Measurements from ENCODE around the gene VLDLR.

The VLDLR gene

DNA sequence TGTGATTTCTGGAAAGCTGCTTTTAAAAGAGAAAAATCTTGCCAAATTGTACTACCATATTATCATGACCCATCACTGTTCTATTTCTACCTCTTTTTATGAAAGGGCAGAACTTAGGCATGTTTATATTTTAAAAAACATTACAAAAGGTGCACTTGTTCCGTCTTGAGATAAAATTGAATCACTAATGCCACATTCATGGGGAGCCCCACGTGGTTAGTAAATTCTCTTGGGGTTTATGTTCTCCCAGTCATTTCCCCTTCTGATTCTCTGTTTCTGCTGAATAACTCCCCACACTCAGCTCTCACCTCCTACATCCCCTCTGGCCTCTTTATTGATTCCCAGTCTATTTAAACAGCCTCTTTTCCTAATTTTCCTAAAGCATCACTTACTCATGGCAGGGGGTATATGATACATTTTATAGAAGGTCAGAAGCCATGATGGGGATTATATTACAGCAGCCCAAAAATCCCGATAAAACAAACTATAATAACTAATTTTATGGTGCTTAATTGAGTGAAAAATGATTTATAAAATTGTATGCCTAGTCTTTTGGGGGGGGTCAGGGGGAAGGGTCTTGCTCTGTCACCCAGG is 19.7 kb upstream of the VLDLR start:
- H3K4me3 ChIP-seq (ENCODE audit: low read length) = no peak overlapping the region
- DNase-seq (ENCODE audit: low read depth, low spot score) = no peak
- H3K4me1 ChIP-seq (ENCODE audit: control insufficient read depth, insufficient read depth, low read length) = no peaks in the 10 kb centered on the region
- H3K27ac ChIP-seq (ENCODE audit: low read length) = no peak overlapping the region
- no CpG with 5 or more reads among the region's 3 CpGs for WGBS (ENCODE audit: insufficient coverage, insufficient read length)
- no peaks in the 10 kb centered on the region for H3K9me3 ChIP-seq (ENCODE audit: control insufficient read depth, insufficient read depth, low read length)
- H3K36me3 ChIP-seq (ENCODE audit: control insufficient read depth, insufficient read depth, low read length) = no peaks in the 10 kb centered on the region
- H3K27me3 ChIP-seq (ENCODE audit: control insufficient read depth, insufficient read depth, low read length) = no peaks in the 10 kb centered on the region

DNA sequence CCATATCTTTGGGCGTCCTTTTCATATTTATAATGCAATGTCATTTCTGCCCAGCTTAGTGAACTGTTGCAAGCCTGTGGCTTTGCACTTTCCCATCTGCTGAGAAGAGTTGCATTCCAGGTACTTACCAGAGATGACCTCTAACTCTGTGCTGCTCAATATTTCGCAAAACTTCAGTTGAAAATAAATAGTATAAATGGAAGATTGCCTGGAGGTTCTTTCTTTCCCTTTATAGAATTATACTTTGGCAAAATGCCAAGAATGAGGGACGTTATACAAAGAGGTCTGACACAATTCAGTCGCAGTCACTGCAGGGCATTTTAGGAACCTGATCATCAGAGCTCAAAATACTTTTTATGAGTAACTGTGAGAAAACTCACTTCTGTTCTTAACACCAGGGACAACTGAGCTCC is 18.9 kb upstream of the VLDLR start:
- no peaks in the 10 kb centered on the region for H3K4me1 ChIP-seq (ENCODE audit: control insufficient read depth, insufficient read depth, low read length)
- no peaks in the 10 kb centered on the region for H3K9me3 ChIP-seq (ENCODE audit: control insufficient read depth, insufficient read depth, low read length)
- H3K27me3 ChIP-seq (ENCODE audit: control insufficient read depth, insufficient read depth, low read length) = no peaks in the 10 kb centered on the region
- WGBS (ENCODE audit: insufficient coverage, insufficient read length) = no CpG with 5 or more reads among the region's 4 CpGs
- H3K36me3 ChIP-seq (ENCODE audit: control insufficient read depth, insufficient read depth, low read length) = no peaks in the 10 kb centered on the region
- no peak overlapping the region for H3K4me3 ChIP-seq (ENCODE audit: low read length)
- DNase-seq (ENCODE audit: low read depth, low spot score) = no peak
- no peak overlapping the region for H3K27ac ChIP-seq (ENCODE audit: low read length)

DNA sequence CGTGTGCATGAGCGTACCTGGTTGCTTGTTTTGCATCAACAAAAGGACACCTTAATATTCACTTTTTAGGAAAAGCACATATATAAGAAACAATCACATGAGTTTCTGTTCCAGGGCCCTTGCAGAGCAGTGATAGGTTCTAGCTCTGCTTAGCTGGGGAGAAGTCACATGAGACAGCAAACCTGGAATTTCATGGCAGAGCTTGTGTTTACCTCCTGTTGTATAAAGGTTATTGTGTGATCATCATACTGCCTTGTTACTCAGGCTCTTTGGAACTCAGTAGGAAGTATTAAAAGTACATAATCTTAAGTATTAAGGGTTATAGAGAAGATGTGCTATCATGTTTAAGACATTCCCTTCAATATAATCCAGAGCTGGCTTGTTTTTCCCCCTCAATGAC is 18.0 kb upstream of the VLDLR start:
- H3K27me3 ChIP-seq (ENCODE audit: control insufficient read depth, insufficient read depth, low read length) = no peaks in the 10 kb centered on the region
- no peak overlapping the region for H3K4me3 ChIP-seq (ENCODE audit: low read length)
- no peaks in the 10 kb centered on the region for H3K9me3 ChIP-seq (ENCODE audit: control insufficient read depth, insufficient read depth, low read length)
- no peaks in the 10 kb centered on the region for H3K4me1 ChIP-seq (ENCODE audit: control insufficient read depth, insufficient read depth, low read length)
- WGBS (ENCODE audit: insufficient coverage, insufficient read length) = no CpG with 5 or more reads among the region's 2 CpGs
- no peak overlapping the region for H3K27ac ChIP-seq (ENCODE audit: low read length)
- no peaks in the 10 kb centered on the region for H3K36me3 ChIP-seq (ENCODE audit: control insufficient read depth, insufficient read depth, low read length)
- DNase-seq (ENCODE audit: low read depth, low spot score) = no peak

DNA sequence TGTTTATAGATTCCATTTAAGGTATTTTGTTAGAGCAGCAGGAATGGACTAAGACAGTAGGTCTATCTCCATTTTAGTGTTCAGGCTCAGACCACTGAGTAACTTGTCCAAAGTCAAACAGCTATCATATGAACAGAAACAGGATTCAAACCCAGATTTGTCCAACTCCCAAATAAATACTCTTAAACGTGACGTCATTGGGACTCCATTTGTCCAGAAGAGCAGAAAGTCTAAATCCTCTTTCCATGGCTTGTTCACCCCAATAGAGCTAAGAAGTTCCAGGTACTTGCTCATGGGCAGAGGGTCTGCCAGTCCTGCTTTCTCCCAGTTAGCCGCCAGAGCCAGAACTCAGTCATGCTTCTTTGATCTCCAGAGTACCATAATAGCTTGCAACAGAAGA is 16.3 kb upstream of the VLDLR start:
- H3K27ac ChIP-seq (ENCODE audit: low read length) = no peak overlapping the region
- no peaks in the 10 kb centered on the region for H3K36me3 ChIP-seq (ENCODE audit: control insufficient read depth, insufficient read depth, low read length)
- H3K27me3 ChIP-seq (ENCODE audit: control insufficient read depth, insufficient read depth, low read length) = no peaks in the 10 kb centered on the region
- no peak overlapping the region for H3K4me3 ChIP-seq (ENCODE audit: low read length)
- no CpG with 5 or more reads among the region's 3 CpGs for WGBS (ENCODE audit: insufficient coverage, insufficient read length)
- no peaks in the 10 kb centered on the region for H3K9me3 ChIP-seq (ENCODE audit: control insufficient read depth, insufficient read depth, low read length)
- no peaks in the 10 kb centered on the region for H3K4me1 ChIP-seq (ENCODE audit: control insufficient read depth, insufficient read depth, low read length)
- no peak for DNase-seq (ENCODE audit: low read depth, low spot score)

DNA sequence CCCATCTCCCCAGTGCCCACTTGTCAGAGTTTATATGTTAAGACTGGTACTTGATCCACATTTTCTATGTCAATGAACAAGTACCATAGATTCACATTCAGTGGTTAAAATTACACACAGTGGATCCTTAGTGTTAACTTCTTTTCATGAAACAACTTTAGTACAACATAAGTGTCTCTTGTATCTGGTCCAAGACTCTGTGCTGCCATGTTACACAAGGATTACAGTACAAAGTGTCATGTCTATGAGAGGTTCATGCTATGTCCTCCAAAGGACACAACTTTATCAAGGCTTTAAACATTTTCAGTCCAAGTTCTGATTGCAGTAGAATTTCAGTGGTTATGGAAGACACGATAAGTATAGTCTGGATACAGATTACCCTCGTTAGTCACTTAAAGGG is 13.3 kb upstream of the VLDLR start:
- no peak for DNase-seq (ENCODE audit: low read depth, low spot score)
- H3K36me3 ChIP-seq (ENCODE audit: control insufficient read depth, insufficient read depth, low read length) = no peaks in the 10 kb centered on the region
- no peaks in the 10 kb centered on the region for H3K4me1 ChIP-seq (ENCODE audit: control insufficient read depth, insufficient read depth, low read length)
- no peaks in the 10 kb centered on the region for H3K9me3 ChIP-seq (ENCODE audit: control insufficient read depth, insufficient read depth, low read length)
- no peak overlapping the region for H3K4me3 ChIP-seq (ENCODE audit: low read length)
- H3K27ac ChIP-seq (ENCODE audit: low read length) = no peak overlapping the region
- no CpG with 5 or more reads among the region's 2 CpGs for WGBS (ENCODE audit: insufficient coverage, insufficient read length)
- H3K27me3 ChIP-seq (ENCODE audit: control insufficient read depth, insufficient read depth, low read length) = no peaks in the 10 kb centered on the region

DNA sequence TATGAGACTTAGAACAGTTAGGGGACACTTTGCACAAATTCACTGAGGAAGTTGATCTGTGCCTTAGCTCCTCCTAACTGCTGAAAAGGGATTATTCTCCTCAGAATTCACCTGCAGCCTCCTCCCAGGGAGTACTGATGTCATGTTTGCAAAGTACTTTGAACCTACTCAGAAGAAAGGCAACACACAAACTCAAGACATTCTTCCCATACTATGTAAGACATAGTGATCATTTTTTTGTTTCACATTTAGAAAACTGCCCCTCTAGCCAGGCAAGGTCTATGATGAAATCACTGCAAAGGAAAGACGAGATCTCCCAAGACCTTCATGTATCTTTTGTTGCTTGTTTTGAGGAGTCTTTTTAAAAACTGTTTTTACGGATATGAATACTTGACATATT is 10.6 kb upstream of the VLDLR start:
- no peak overlapping the region for H3K4me3 ChIP-seq (ENCODE audit: low read length)
- WGBS (ENCODE audit: insufficient coverage, insufficient read length) = no CpG with 5 or more reads among the region's 2 CpGs
- no peaks in the 10 kb centered on the region for H3K27me3 ChIP-seq (ENCODE audit: control insufficient read depth, insufficient read depth, low read length)
- H3K27ac ChIP-seq (ENCODE audit: low read length) = no peak overlapping the region
- H3K4me1 ChIP-seq (ENCODE audit: control insufficient read depth, insufficient read depth, low read length) = no peaks in the 10 kb centered on the region
- no peaks in the 10 kb centered on the region for H3K9me3 ChIP-seq (ENCODE audit: control insufficient read depth, insufficient read depth, low read length)
- DNase-seq (ENCODE audit: low read depth, low spot score) = no peak
- H3K36me3 ChIP-seq (ENCODE audit: control insufficient read depth, insufficient read depth, low read length) = no peaks in the 10 kb centered on the region

DNA sequence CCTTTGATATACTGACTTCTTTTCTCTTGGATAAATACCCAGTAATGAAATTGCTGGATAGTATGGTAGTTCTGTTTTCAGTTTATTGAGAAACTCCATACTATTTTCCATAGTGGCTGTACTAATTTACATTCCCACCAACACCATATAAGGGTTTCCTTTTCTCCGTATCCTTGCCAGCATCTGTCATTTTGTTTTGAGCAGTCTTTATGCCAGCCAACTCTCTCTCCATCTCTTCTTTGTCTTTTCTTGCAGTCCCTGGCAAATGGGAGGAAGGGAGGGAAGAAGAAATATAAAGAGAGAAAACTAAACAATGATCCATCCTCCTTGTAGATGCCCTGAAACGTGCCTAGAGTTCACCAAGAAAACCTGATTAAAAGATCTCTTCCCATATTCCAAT is 9.6 kb upstream of the VLDLR start:
- no peaks in the 10 kb centered on the region for H3K36me3 ChIP-seq (ENCODE audit: control insufficient read depth, insufficient read depth, low read length)
- no peaks in the 10 kb centered on the region for H3K4me1 ChIP-seq (ENCODE audit: control insufficient read depth, insufficient read depth, low read length)
- H3K27me3 ChIP-seq (ENCODE audit: control insufficient read depth, insufficient read depth, low read length) = no peaks in the 10 kb centered on the region
- no peak overlapping the region for H3K27ac ChIP-seq (ENCODE audit: low read length)
- no peak overlapping the region for H3K4me3 ChIP-seq (ENCODE audit: low read length)
- WGBS (ENCODE audit: insufficient coverage, insufficient read length) = no CpG with 5 or more reads among the region's 2 CpGs
- H3K9me3 ChIP-seq (ENCODE audit: control insufficient read depth, insufficient read depth, low read length) = no peaks in the 10 kb centered on the region
- DNase-seq (ENCODE audit: low read depth, low spot score) = no peak

DNA sequence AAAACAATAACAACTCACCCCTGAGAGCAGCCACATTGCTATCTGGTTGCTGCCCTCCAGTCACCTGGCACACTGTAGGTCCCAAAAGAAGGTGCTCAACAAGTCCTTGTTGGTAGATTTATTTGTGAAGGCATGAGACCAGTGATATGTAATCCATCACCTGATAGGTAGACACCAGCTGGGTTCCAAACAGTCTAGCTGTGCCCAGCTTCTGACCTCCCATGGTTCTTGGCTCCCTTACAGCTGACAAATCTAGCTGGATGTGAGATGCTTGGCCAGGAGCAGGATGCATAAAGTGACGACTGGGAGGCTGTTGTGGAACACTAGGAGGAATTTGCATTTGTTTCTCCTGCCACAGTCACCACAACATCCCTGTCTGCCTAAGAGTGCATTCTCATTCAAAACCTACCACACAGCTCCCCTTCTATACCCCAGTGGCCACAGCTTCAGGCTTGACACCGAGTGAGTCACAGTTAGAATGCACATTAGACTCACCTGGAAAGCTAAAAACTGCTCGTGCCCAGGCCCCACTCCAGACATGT is 7.8 kb upstream of the VLDLR start:
- Histone ChIP-seq H3K27ac (ENCODE audit: low read length) (no peak overlapping the region), H3K9me3 (ENCODE audit: control insufficient read depth, insufficient read depth, low read length) (no peaks in the 10 kb centered on the region), H3K4me1 (ENCODE audit: control insufficient read depth, insufficient read depth, low read length) (no peaks in the 10 kb centered on the region), H3K4me3 (ENCODE audit: low read length) (no peak overlapping the region), H3K36me3 (ENCODE audit: control insufficient read depth, insufficient read depth, low read length) (no peaks in the 10 kb centered on the region), H3K27me3 (ENCODE audit: control insufficient read depth, insufficient read depth, low read length) (no peaks in the 10 kb centered on the region)
- DNase-seq (ENCODE audit: low read depth, low spot score) = no peak
- no CpG with 5 or more reads among the region's 3 CpGs for WGBS (ENCODE audit: insufficient coverage, insufficient read length)

DNA sequence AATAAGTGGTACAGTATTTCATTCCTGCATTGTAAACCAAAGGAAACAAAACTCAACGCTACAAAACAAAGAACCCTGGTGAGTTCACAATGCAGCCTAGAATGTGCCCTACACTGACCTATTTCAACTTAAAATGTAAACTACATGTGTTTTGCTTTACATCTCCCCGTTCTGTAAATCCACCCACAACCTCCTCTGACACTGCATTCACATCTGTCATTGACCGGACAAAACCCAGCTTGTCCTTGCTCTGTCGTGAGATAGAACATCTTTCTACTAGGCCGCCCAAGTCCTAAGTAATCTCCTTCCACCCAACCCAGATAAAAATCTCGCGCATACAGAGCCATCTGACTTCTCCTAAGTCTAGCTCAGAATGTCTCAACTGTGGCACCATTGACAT is 6.1 kb upstream of the VLDLR start:
- Histone ChIP-seq H3K4me3 (ENCODE audit: low read length) (no peak overlapping the region), H3K27me3 (ENCODE audit: control insufficient read depth, insufficient read depth, low read length) (no peaks in the 10 kb centered on the region), H3K27ac (ENCODE audit: low read length) (no peak overlapping the region), H3K9me3 (ENCODE audit: control insufficient read depth, insufficient read depth, low read length) (no peaks in the 10 kb centered on the region), H3K4me1 (ENCODE audit: control insufficient read depth, insufficient read depth, low read length) (no peaks in the 10 kb centered on the region), H3K36me3 (ENCODE audit: control insufficient read depth, insufficient read depth, low read length) (no peaks in the 10 kb centered on the region)
- no CpG with 5 or more reads among the region's 7 CpGs for WGBS (ENCODE audit: insufficient coverage, insufficient read length)
- no peak for DNase-seq (ENCODE audit: low read depth, low spot score)

DNA sequence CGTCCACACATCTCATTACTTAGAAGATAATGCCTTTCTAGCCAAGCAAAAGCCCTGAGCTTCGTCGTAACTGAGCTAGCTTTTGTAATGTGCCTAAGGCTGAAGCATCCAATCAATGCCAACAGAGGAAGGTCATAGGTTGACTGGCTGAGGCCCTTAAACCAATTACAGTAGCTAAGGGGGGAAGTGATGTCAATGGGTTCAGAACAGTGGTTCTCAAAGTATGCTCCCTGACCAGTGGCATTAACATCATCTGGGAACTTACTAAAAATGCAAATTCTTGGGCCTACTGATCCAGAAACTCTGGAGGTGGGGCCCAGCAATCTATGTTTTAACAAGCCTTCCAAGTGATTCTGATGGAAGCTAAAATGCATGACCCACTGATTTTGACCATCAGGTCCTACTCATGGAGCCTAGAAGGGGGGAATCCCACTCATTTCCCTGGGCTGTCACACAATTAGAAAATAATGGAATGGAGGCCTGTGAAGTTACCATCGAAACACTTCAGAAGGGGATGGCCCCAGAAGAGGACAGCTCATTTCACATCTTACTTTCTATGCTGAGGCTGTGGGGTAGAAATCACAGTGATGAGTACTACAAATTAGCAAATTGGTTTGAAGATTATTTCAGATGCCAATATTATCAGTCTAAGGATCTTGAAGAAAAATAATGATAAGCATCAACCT is 4.8 kb upstream of the VLDLR start:
- WGBS (ENCODE audit: insufficient coverage, insufficient read length) = no CpG with 5 or more reads among the region's 4 CpGs
- H3K9me3 ChIP-seq (ENCODE audit: control insufficient read depth, insufficient read depth, low read length) = no peaks in the 10 kb centered on the region

DNA sequence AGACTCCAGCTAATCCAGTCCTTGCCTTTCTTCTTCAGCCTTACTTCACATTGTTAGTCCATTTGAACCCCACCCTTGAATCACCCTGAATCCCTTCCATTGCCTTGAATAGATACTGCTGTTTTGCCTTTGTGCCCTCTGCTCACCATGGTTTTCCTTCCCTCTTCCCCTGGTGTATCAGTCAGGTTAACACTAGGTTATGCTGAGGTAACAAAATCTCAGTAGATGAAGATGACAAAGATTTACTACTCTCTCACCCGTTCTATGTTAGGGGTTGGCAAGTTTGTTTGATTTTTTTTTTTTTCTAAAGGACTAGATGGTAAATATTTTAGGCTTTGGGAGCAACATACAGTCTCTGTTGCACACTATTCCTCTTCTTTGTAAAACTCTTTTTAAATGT is 3.3 kb upstream of the VLDLR start:
- H3K9me3 ChIP-seq (ENCODE audit: control insufficient read depth, insufficient read depth, low read length) = no peaks in the 10 kb centered on the region
- H3K4me1 ChIP-seq (ENCODE audit: control insufficient read depth, insufficient read depth, low read length) = no peaks in the 10 kb centered on the region
- DNase-seq (ENCODE audit: low read depth, low spot score) = no peak
- H3K4me3 ChIP-seq (ENCODE audit: low read length) = no peak overlapping the region
- no peaks in the 10 kb centered on the region for H3K27me3 ChIP-seq (ENCODE audit: control insufficient read depth, insufficient read depth, low read length)
- H3K27ac ChIP-seq (ENCODE audit: low read length) = no peak overlapping the region
- WGBS (ENCODE audit: insufficient coverage, insufficient read length) = no CpG with 5 or more reads among the region's 1 CpG
- no peaks in the 10 kb centered on the region for H3K36me3 ChIP-seq (ENCODE audit: control insufficient read depth, insufficient read depth, low read length)

More for the DNA sequence above, 4.8 kb upstream of the VLDLR start:
- DNase-seq (ENCODE audit: low read depth, low spot score) = no peak
- Histone ChIP-seq H3K4me1 (ENCODE audit: control insufficient read depth, insufficient read depth, low read length) (no peaks in the 10 kb centered on the region), H3K4me3 (ENCODE audit: low read length) (no peak overlapping the region), H3K36me3 (ENCODE audit: control insufficient read depth, insufficient read depth, low read length) (no peaks in the 10 kb centered on the region), H3K27me3 (ENCODE audit: control insufficient read depth, insufficient read depth, low read length) (no peaks in the 10 kb centered on the region), H3K27ac (ENCODE audit: low read length) (no peak overlapping the region)
